HG02798 (cell line): ENCODE measurements around the gene EDAR.
A peak's percentile ranks its signal among the peaks of the same experiment; 100 is the strongest.

Experiments
- ATAC-seq: cut with Tn5 transposase; IDR thresholded peaks from one replicate; pipeline ENCODE4 v1.9.1; 2021; ENCODE audit warnings: mild to moderate bottlenecking; ENCODE audit not compliant: unreplicated experiment, poor library complexity

Gene EDAR

GRCh38 chr2:108877506-108877905 is 111.5 kb downstream of the EDAR start:
- ATAC-seq = no peak

GRCh38 chr2:108870069-108870644 is 118.9 kb downstream of the EDAR start:
- ATAC-seq = no peak

- ATAC-seq = no peak
These were observed 119.5 kb downstream of the EDAR start for GRCh38 chr2:108869542-108869941.

- ATAC-seq = no peak
These were observed 120.1 kb downstream of the EDAR start for GRCh38 chr2:108868911-108869310.

DNA sequence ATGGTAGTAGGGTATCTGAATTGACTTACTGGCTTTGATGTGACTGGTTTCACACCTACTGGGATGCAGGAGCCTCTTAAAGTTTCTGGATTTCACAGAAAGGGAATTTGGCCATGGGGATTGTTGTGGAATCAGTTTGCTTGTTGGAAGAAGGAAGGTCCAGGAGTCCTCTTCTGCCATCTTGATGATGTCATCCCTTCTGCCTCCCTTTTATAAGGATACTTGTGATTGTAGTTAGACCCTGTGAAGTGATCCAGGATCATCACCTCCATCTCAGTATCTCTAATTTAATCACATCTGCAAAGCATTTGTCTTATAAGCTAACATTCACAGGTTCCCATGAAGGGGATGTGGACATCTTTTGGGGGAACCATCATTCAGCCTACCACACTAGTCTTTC is 123.0 kb downstream of the EDAR start:
- no peak for ATAC-seq

- no peak for ATAC-seq
These were observed 130.1 kb downstream of the EDAR start for GRCh38 chr2:108858894-108859293.

DNA sequence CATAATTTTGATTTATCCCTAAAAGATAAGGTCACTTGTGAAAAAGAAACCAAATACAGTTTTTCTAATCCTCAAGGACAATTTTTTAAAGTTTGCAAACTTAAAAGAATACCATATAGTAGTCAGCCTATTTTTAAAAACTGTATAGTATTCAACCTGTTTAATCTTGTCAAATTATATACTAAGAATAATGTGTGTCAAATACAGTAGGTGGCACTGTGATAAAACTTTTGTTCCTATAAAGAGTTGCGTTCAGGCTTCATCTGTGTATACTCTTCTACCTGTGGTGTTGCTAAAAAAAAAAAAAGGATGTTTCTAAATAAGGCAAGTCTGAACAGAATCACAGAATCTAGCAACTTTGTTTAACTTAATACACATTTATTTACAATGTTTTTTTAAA is 133.8 kb downstream of the EDAR start:
- peak; percentile 43 for ATAC-seq

DNA sequence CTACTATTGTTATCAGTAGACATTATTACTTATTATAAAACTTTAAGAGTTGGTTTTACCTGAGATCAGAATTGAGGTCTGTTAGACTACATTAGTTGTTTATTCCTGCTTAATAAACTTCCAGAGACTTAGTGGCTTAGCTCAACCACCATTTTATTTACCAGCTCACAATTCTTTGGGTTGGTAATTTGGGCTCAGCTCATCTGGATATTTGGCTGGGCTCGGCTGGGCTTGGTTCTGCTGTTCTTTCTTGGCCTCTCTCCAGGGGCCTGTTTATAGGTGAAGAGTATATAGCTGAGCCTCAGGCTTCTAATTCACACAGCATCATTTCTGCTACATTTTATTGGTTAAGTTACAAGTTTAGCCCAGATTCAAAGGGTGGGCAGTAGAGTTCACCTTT is 134.5 kb downstream of the EDAR start:
- ATAC-seq = no peak

- ATAC-seq = no peak
These were observed 135.6 kb downstream of the EDAR start for GRCh38 chr2:108853421-108853820.

DNA sequence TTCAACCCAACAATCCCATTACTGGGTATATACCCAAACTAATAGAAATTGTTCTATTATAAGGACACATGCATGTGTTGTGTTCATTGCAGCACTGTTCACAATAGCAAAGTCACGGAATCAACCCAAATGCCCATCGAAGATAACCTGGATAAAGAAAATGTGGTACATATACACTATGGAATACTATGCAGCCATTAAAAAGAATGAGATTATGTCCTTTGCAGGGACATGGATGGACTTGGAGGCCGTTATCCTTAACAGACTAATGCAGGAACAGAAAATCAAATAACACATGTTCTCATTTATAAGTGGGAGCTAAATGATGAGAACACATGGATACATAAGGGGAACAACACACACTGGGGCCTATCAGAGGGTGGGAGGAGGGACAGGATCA is 136.6 kb downstream of the EDAR start:
- no peak for ATAC-seq

- ATAC-seq = no peak
These were observed 142.0 kb downstream of the EDAR start for GRCh38 chr2:108847000-108847399.

DNA sequence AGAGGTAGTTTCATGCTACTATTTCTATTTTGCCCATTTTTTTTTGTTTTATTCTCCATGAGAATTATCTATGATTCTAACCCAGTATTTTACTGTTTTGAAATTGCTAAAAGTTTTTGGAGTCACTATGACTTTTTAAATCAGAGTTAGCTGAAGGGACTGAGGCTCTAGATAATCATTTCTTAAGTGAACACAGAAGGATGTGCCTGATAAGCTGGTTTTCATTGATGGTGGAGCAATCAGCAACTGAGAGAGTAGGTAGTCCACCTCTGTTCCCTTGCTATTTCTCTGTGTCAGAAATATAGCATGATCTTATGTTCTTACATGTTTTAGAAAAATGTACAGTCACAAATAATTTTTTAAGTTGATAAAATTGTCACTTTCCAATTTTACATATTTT is 143.1 kb downstream of the EDAR start:
- no peak for ATAC-seq
